ENCODE measurements around the gene IER3.
"Not testable (repeated sequence)": the region's sequence is repeated elsewhere in the genome, so short reads cannot be mapped to it uniquely, and the experiment has no call there.

IER3 gene

DNA sequence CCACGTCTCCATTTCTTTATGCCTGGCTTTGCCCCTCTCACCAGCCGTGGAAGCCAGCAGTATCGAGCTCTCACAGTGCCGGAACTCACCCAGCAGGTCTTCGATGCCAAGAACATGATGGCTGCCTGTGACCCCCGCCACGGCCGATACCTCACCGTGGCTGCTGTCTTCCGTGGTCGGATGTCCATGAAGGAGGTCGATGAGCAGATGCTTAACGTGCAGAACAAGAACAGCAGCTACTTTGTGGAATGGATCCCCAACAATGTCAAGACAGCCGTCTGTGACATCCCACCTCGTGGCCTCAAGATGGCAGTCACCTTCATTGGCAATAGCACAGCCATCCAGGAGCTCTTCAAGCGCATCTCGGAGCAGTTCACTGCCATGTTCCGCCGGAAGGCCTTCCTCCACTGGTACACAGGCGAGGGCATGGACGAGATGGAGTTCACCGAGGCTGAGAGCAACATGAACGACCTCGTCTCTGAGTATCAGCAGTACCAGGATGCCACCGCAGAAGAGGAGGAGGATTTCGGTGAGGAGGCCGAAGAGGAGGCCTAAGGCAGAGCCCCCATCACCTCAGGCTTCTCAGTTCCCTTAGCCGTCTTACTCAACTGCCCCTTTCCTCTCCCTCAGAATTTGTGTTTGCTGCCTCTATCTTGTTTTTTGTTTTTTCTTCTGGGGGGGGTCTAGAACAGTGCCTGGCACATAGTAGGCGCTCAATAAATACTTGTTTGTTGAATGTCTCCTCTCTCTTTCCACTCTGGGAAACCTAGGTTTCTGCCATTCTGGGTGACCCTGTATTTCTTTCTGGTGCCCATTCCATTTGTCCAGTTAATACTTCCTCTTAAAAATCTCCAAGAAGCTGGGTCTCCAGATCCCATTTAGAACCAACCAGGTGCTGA is 20.3 kb downstream of the IER3 start:
- not testable (repeated sequence) for DNase-seq

GRCh38 chr6:30723159-30723842 is 21.0 kb downstream of the IER3 start:
- not testable (repeated sequence) for ATAC-seq, DNase-seq

More for the DNA sequence above, 20.3 kb downstream of the IER3 start:
- not testable (repeated sequence) for ATAC-seq

DNA sequence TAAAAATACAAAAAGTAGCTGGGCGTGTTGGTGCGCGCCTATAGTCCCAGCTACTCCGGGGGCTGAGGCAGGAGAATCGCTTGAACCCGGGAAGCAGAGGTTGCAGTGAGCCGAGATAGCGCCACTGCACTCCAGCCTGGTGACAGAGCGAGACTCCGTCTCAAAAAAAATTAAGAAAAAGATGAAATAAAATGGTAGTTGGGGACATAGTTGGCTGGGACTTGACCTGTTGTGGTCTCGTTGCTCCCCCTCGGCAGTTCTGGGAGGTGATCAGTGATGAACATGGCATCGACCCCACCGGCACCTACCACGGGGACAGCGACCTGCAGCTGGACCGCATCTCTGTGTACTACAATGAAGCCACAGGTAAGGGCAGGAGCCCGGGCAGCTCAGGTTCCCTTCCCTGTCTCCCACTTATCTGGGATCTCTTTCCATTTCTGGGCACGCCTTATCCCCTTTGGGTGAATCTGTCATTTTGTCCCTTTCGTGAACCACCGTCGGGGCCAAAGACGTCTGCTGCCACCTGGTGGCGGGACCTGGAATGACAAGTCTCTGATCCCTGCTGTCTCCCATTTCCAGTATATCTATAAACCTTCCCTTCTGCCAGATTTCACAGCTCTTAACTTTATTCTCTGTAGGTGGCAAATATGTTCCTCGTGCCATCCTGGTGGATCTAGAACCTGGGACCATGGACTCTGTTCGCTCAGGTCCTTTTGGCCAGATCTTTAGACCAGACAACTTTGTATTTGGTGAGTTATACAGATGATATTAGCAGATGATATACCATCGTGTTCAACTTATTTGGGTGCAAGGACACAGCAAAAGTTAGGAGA is 21.9 kb downstream of the IER3 start:
- ATAC-seq (no peak), DNase-seq (peak; percentile 87)

- DNase-seq: peak; percentile 25
- ATAC-seq: not testable (repeated sequence)
Measured at GRCh38 chr6:30722025-30722279, 22.4 kb downstream of the IER3 start.

DNA sequence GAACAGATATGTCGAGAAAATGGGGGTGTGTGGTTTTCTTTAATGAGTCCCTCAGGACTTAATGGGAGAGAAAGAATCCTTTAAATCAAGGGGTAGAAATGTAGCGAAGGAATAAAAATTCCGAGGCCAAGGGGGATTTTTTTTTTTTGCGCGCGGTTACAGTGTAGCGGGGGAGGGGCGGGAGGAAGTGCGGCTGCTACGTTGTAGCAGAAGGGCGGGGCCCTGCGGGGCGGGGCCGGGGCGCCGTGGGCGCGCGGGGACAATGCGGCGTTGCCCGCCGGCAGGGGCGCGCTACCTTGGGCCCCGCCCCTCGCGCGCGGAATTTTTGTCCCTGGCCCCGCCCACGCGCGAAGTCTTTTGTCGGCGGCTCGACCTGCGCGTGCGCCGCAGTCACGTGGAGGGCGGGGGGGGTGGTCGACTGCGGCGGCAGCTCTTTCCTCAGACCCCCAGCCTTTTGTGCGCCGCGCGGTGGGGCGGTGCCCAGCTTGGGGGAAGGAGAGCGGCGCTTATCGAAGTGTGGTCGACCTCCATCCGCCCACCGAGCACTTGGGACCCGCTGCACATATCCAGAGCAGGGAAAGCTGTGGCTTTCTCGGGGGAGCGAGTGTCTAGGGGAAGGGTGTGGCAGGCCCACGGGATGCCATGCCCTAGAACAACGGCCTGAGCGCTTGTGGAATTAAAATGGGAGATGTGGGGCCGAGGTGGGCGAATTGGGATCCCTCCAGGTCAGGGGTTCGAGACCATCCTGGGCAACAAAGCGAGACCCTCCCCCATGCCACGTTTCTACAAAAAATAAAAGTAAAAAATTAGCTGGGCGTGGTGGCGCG is 22.9 kb downstream of the IER3 start:
- ATAC-seq: peak; percentile 33
- DNase-seq: peak; percentile 98

DNA sequence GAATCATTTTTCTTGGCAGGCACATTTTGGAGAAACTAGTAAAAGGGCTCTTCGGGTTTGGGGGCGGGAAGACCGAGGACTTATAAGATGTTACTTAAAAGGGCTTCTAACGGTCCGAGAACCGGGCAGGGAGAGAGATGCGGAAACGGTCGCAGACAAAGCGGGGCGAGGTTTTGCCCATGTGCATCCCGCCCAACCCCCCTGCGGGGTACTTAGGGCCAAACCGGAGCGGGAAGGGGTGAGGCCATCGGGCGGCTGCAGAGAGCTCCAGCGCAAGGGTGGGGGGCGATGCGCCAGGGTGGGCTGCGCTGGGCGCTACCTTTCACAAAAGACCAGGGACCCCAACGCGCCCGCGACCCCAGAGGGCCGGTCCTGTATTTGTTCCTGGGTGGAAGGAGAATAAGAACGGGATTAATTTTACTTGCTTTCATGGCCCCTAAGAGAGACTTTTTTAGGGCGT is 23.6 kb downstream of the IER3 start:
- DNase-seq (peak; percentile 77), ATAC-seq (no peak)

DNA sequence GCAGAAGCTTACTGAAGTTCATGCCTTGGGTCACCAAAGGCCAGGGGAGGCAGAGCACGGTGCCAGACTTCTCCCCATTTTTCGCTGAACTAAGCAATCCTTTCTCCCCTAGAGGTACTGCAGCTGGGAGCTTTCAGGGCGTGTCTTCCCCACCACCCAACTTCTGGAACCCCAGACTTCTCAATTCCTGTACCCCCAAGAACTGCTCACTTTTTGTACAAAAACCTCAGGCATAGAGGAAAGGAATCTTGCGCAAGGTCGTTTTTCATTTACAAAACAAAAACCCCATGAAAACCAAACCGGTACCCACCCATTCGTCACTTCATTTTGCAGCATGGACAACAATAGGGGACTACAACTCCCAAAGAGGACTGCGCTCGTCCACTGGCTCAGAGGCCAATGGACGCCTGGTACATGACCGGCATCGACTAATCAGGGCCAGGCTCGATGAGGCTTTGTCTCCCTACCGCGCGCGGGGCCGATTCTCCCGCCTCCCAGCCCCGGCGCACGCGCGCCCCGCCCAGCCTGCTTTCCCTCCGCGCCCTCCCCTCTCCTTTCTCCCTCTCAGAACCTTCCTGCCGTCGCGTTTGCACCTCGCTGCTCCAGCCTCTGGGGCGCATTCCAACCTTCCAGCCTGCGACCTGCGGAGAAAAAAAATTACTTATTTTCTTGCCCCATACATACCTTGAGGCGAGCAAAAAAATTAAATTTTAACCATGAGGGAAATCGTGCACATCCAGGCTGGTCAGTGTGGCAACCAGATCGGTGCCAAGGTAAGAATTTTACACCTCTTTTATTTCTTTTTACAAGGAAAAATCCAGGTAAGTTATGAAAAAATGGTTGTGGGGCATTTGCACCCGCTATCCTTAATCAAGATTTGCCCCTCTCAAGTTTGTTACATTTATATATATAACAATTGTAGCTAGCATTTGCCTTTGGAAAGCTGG is 24.3 kb downstream of the IER3 start, which contains the start of gene TUBB:
TSS of gene TUBB (plus strand) at position 562 of the 947 bp plus-strand sequence. CDS start at position 717, 155 bp downstream.
- ATAC-seq (peak; percentile 70), DNase-seq (peak; percentile 97)

GRCh38 chr6:30719356-30719755 is 25.0 kb downstream of the IER3 start:
- no peak for DNase-seq

GRCh38 chr6:30717845-30718720 is 26.3 kb downstream of the IER3 start:
- not testable (repeated sequence) for DNase-seq, ATAC-seq

More at GRCh38 chr6:30719356-30719755, 25.0 kb downstream of the IER3 start:
- ATAC-seq: no peak

- ATAC-seq: peak; percentile 84
Measured at GRCh38 chr6:30717129-30717844, 27.1 kb downstream of the IER3 start, which contains the start of gene MDC1. Gene MDC1 (minus strand): TSS chr6:30717281. CDS start chr6:30715175, 2,106 bp downstream.

GRCh38 chr6:30716879-30717128 is 27.5 kb downstream of the IER3 start:
- DNase-seq: no peak
- ATAC-seq: no peak

More at GRCh38 chr6:30717129-30717844, 27.1 kb downstream of the IER3 start, which contains the start of gene MDC1:
- DNase-seq: peak; percentile 98

DNA sequence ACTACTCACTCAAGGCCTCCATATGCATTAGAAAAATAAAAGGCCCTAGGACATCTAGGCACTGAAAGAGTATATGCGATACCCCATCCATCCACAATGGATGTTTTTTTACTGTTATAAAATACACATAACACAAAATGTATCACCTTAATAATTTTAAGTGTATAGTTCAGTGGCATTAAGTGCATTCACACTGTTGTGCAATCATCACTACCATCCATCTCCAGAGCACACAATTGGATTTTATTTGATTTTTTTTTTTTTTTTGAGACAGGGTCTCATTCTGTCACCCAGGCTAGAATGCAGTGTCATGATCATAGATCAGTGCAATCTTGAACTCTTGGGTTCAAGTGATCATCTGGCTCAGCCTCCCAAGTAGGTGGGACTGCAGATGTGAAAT is 30.1 kb downstream of the IER3 start:
- ATAC-seq: no peak
- DNase-seq: no peak

- ATAC-seq (no peak), DNase-seq (no peak)
Measured at GRCh38 chr6:30712441-30712945, 31.9 kb downstream of the IER3 start.

- DNase-seq: no peak
- ATAC-seq: peak; percentile 40
Measured at GRCh38 chr6:30711758-30712380, 32.5 kb downstream of the IER3 start.

GRCh38 chr6:30709101-30709868 is 35.1 kb downstream of the IER3 start:
- ATAC-seq (no peak), DNase-seq (no peak)

DNA sequence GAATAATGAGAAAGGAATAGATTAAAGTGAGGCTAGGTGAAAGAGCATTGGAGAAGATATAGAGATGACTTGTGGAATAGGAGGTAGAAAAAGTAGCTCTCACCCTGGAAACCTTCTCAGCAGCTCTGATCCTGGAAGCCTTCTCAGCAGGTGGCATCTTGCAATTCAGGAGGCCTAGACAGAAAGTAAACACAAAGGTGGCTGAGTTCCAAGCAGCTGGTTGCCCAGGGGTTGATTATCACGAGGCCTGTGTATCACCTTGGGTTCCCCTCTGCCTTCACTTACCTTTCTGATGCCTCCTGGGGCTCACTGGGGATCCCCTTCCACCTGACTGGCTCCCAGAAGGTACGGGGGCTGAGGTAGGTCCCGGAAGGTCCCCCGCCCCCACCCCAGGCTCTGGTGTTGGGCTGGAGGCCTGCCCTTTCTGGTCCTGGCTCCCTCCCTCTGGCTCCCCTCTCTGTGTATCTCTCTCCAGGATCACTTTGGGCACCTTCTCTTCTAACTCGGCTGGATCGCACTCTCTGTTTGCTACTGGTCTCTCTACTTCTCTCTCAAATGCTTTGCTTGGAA is 37.0 kb downstream of the IER3 start:
- DNase-seq: no peak
- no peak for ATAC-seq

- no peak for ATAC-seq
Measured at GRCh38 chr6:30705620-30706019, 38.7 kb downstream of the IER3 start.

More at GRCh38 chr6:30705620-30706019, 38.7 kb downstream of the IER3 start:
- DNase-seq: no peak

Data from stimulated activated naive CD8-positive, alpha-beta T cell treated with anti-CD3 and anti-CD28 coated beads, Interleukin-15, Interleukin-2, amounts not matched to agents 100 U/mL and 50 U/mL, for 24 hours (primary cell).